PFSK-1 (cell line): ENCODE data around the gene NUDT16L1.

Source experiments
- FOXP2 ChIP-seq: optimal IDR thresholded peaks from 2 replicates; pipeline ENCODE3; 2011; ENCODE audit warnings: borderline replicate concordance, control low read depth, inconsistent platforms; ENCODE audit not compliant: insufficient read depth; ENCODE audit errors: extremely low read length, extremely low read depth
- POLR2AphosphoS5 ChIP-seq: IDR thresholded peaks from 2 replicates; pipeline ENCODE4 v1.6.1; 2012; ENCODE audit warnings: low read depth, mild to moderate bottlenecking, control low read depth, low read length, moderate library complexity
- SIN3A ChIP-seq: IDR thresholded peaks from 2 replicates; pipeline ENCODE4 v1.6.1; 2012; ENCODE audit warnings: mild to moderate bottlenecking, low read length, moderate library complexity, borderline replicate concordance; ENCODE audit not compliant: insufficient read depth
- TAF1 ChIP-seq: IDR thresholded peaks from 2 replicates; pipeline ENCODE4 v1.6.1; 2012; ENCODE audit warnings: low read length, control low read depth, borderline replicate concordance; ENCODE audit not compliant: insufficient read depth
- TF ChIP-seq, protein P1 (sequence below), 2 experiments: IDR thresholded peaks; 2 replicates each; pipeline versions ENCODE4 v1.6.1 to v1.8.0; 2011 to 2012; ENCODE audit warnings: low read depth in 2 of 2, low read length in 2 of 2, control low read depth in 1 of 2, inconsistent platforms in 1 of 2, mild to moderate bottlenecking in 1 of 2, moderate library complexity in 1 of 2; ENCODE audit not compliant: insufficient read depth in 1 of 2

DNA sequence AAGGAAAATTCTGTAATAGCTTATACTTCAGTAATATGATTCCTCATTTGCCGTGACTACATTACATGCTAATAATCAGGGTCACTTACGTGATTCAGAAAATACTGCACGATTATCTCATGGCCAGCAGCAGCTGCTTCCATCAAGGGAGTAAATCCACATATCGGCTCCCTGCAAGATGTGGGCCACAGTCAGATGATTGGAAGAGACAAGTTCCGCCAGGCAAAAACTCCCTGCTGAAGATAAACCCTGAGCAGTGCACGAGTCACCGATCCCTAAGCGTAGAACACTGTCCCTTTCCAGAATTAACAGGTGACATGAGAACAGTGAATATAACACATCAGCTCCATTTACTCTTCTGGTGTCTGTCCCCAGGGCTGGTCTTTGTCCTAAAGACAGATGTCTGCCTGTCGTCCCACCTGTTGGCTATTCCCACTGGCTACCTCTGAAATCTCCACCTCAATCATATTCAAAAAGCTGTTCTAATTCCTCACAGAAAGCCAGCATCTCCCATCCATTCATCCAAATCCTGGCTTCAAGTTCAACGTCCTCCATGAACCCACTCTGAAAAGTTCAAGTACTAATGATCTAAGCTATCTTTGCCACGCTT is 31.4 kb downstream of the NUDT16L1 start:
- TF ChIP-seq, protein P1, sequence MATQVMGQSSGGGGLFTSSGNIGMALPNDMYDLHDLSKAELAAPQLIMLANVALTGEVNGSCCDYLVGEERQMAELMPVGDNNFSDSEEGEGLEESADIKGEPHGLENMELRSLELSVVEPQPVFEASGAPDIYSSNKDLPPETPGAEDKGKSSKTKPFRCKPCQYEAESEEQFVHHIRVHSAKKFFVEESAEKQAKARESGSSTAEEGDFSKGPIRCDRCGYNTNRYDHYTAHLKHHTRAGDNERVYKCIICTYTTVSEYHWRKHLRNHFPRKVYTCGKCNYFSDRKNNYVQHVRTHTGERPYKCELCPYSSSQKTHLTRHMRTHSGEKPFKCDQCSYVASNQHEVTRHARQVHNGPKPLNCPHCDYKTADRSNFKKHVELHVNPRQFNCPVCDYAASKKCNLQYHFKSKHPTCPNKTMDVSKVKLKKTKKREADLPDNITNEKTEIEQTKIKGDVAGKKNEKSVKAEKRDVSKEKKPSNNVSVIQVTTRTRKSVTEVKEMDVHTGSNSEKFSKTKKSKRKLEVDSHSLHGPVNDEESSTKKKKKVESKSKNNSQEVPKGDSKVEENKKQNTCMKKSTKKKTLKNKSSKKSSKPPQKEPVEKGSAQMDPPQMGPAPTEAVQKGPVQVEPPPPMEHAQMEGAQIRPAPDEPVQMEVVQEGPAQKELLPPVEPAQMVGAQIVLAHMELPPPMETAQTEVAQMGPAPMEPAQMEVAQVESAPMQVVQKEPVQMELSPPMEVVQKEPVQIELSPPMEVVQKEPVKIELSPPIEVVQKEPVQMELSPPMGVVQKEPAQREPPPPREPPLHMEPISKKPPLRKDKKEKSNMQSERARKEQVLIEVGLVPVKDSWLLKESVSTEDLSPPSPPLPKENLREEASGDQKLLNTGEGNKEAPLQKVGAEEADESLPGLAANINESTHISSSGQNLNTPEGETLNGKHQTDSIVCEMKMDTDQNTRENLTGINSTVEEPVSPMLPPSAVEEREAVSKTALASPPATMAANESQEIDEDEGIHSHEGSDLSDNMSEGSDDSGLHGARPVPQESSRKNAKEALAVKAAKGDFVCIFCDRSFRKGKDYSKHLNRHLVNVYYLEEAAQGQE (IDR thresholded peaks at IDR 0.05; ENCODE audit: insufficient read depth in 1 of 2, low read depth in 2 of 2, low read length in 2 of 2), result no peak
- TF ChIP-seq POLR2AphosphoS5, result no peak
- TF ChIP-seq SIN3A, result no peak
- TF ChIP-seq TAF1, result no peak
- no peak for TF ChIP-seq FOXP2
